IMR-90 (cell line): ENCODE results near the gene SYTL3. TPM values are rescaled to one million over a fixed set of nuclear protein-coding genes. Genes with fewer than 3 reads are reported as not detected.

Experiments
- ATAC-seq: fragments of 200-7000 bp; cut with Tn5 transposase; 2 replicates; pipeline ENCODE4 v1.9.1; 2020; ENCODE audit warnings: low read depth, mild to moderate bottlenecking, moderate library complexity
- BruUV-seq: library from RNA; stranded (reverse); fragments of 400-500 nt; replicated peaks from 2 replicates; lab custom pipeline; 2021; lab: Mats Ljungman, UMichigan
- CTCF ChIA-PET: fragments of 300-600 bp; formaldehyde crosslinking; extraction: SDS; loops from one replicate; lab custom pipeline; 2021; ENCODE audit warnings: antibody characterized with exemption; lab: Yijun Ruan, JAX
- POLR2A ChIA-PET: fragments of 300-600 bp; sonication (Branson Sonifier 250); formaldehyde crosslinking; loops from one replicate; lab custom pipeline; 2022; ENCODE audit warnings: antibody characterized with exemption; ENCODE audit not compliant: unreplicated experiment; lab: Charles Lee
- DNase-seq: peaks from one replicate; pipeline ENCODE4 v3.0.0; 2013
- H2AFZ ChIP-seq: replicated peaks from 2 replicates; pipeline ENCODE3; 2013; ENCODE audit warnings: low read length, mild to moderate bottlenecking; ENCODE audit not compliant: poor library complexity
- H2AK5ac ChIP-seq: 2 replicates; pipeline ENCODE4 v1.6.1; 2013; ENCODE audit warnings: low read depth, low read length, inconsistent platforms
- H2AK9ac ChIP-seq: replicated peaks from 2 replicates; pipeline ENCODE3; 2013; ENCODE audit warnings: mild to moderate bottlenecking, low read depth, low read length, moderate library complexity; ENCODE audit not compliant: poor library complexity
- H2BK120ac ChIP-seq: 2 replicates; pipeline ENCODE4 v1.6.1; 2013; ENCODE audit warnings: low read depth, low read length, inconsistent platforms
- H2BK15ac ChIP-seq: 3 replicates; pipeline ENCODE4 v1.6.1; 2013; ENCODE audit warnings: low read depth, low read length, inconsistent platforms
- H2BK20ac ChIP-seq: 2 replicates; pipeline ENCODE4 v1.6.1; 2013; ENCODE audit warnings: low read depth, mild to moderate bottlenecking, inconsistent platforms, low read length, moderate library complexity
- H2BK5ac ChIP-seq: 2 replicates; pipeline ENCODE4 v1.6.1; 2013; ENCODE audit warnings: mild to moderate bottlenecking, low read depth, low read length, inconsistent platforms; ENCODE audit not compliant: poor library complexity, severe bottlenecking
- H3K14ac ChIP-seq: replicated peaks from 2 replicates; pipeline ENCODE4 v1.6.1; 2013; ENCODE audit warnings: low read depth, low read length, inconsistent platforms
- H3K18ac ChIP-seq: 2 replicates; pipeline ENCODE4 v1.6.1; 2013; ENCODE audit warnings: low read depth, low read length, control low read depth
- H3K23ac ChIP-seq: 2 replicates; pipeline ENCODE4 v1.6.1; 2013; ENCODE audit warnings: low read depth, low read length, inconsistent platforms
- H3K27ac ChIP-seq: 2 replicates; pipeline ENCODE4 v1.5.1; 2013; ENCODE audit warnings: mild to moderate bottlenecking, control low read depth, low read length; ENCODE audit not compliant: insufficient read depth
- H3K27me3 ChIP-seq: 2 replicates; pipeline ENCODE4 v1.6.1; 2013; ENCODE audit warnings: low read length; ENCODE audit not compliant: control insufficient read depth, insufficient read depth
- H3K36me3 ChIP-seq: 2 replicates; pipeline ENCODE4 v1.6.1; 2013; ENCODE audit warnings: low read length, mixed read lengths; ENCODE audit not compliant: control insufficient read depth, insufficient read depth
- H3K4ac ChIP-seq: 2 replicates; pipeline ENCODE4 v1.6.1; 2013; ENCODE audit warnings: low read depth, low read length, inconsistent platforms
- H3K4me1 ChIP-seq: 2 replicates; pipeline ENCODE4 v1.6.1; 2013; ENCODE audit warnings: low read length, mixed read lengths; ENCODE audit not compliant: control insufficient read depth, insufficient read depth
- H3K4me2 ChIP-seq: 2 replicates; pipeline ENCODE4 v1.6.1; 2013; ENCODE audit warnings: low read depth, mild to moderate bottlenecking, control low read depth, low read length, moderate library complexity
- H3K4me3 ChIP-seq: 2 replicates; pipeline ENCODE4 v1.5.1; 2013; ENCODE audit warnings: low read depth, mild to moderate bottlenecking, control low read depth, low read length, moderate library complexity; ENCODE audit not compliant: insufficient read depth
- H3K56ac ChIP-seq: 2 replicates; pipeline ENCODE4 v1.6.1; 2013; ENCODE audit warnings: low read length, inconsistent platforms; ENCODE audit not compliant: insufficient read depth; ENCODE audit errors: extremely low read depth
- H3K79me1 ChIP-seq, 2 experiments: 2 replicates each; pipeline ENCODE4 v1.6.1; 2013; ENCODE audit warnings: low read length in 2 of 2, inconsistent platforms in 1 of 2, low read depth in 1 of 2
- H3K9ac ChIP-seq: 2 replicates; pipeline ENCODE4 v1.6.1; 2013; ENCODE audit warnings: low read depth, low read length, control low read depth
- H3K9me1 ChIP-seq: 2 replicates; pipeline ENCODE4 v1.6.1; 2013; ENCODE audit warnings: low read length, inconsistent platforms; ENCODE audit not compliant: insufficient read depth
- H3K9me3 ChIP-seq: 2 replicates; pipeline ENCODE4 v1.6.1; 2013; ENCODE audit warnings: low read length; ENCODE audit not compliant: control insufficient read depth, insufficient read depth
- H4K20me1 ChIP-seq: 2 replicates; pipeline ENCODE4 v1.6.1; 2013; ENCODE audit warnings: low read length, inconsistent platforms; ENCODE audit not compliant: insufficient read depth
- H4K5ac ChIP-seq: 2 replicates; pipeline ENCODE4 v1.6.1; 2013; ENCODE audit warnings: mild to moderate bottlenecking, low read depth, low read length, control low read depth
- H4K8ac ChIP-seq, 2 experiments: 2 replicates each; pipeline ENCODE4 v1.6.1; 2013; ENCODE audit warnings: low read depth in 2 of 2, low read length in 2 of 2, control low read depth in 1 of 2, inconsistent platforms in 1 of 2
- H4K91ac ChIP-seq: 2 replicates; pipeline ENCODE4 v1.6.1; 2013; ENCODE audit warnings: low read depth, low read length, inconsistent platforms; ENCODE audit not compliant: insufficient read depth
- BHLHE40 ChIP-seq: fragments of 150-350 bp; IDR thresholded peaks from 2 replicates; pipeline ENCODE4 v1.6.1; 2016; ENCODE audit warnings: mild to moderate bottlenecking, low read depth, low read length
- RFX5 ChIP-seq: IDR thresholded peaks from 2 replicates; pipeline ENCODE4 v1.8.0; 2012; ENCODE audit warnings: low read depth, mild to moderate bottlenecking, low read length, moderate library complexity
- SMC3 ChIP-seq: fragments of 150-350 bp; IDR thresholded peaks from 2 replicates; pipeline ENCODE4 v1.6.1; 2016; ENCODE audit warnings: low read depth, mild to moderate bottlenecking, antibody characterized with exemption, low read length, moderate library complexity
- WGBS, 2 experiments: methylation state at CpG; one replicate each; pipeline versions ENCODE4 v1.1.5 to v1.1.7; 2013; ENCODE audit warnings: missing lambda C conversion rate in 2 of 2; ENCODE audit not compliant: insufficient read length in 1 of 2; ENCODE audit errors: extremely low coverage in 2 of 2; 5-methylcytosine and 5-hydroxymethylcytosine counted together
- dilution Hi-C: fragments of 300-500 bp; cut with HindIII; formaldehyde crosslinking; loops from one replicate; pipeline ENCODE4 v1.14.3; 2018; ENCODE audit warnings: low sequenced_read_pairs; ENCODE audit not compliant: unreplicated experiment
- in situ Hi-C: fragments of 300-500 bp; cut with MboI; formaldehyde crosslinking; loops from 3 replicates; pipeline ENCODE4 v1.14.3; 2019; ENCODE audit warnings: low sequenced_read_pairs, inconsistent platforms, mixed read lengths
- intact Hi-C: fragments of 100-400 bp; cut with micrococcal nuclease; formaldehyde crosslinking; loops from 2 replicates; pipeline ENCODE4 v1.10.0; 2022
- polyA plus RNA-seq, 3 experiments: library from polyadenylated mRNA; depleted of rRNA; stranded (reverse); fragments of >200 nt; gene quantifications; 2 replicates each; pipeline ENCODE4 v1.2.3, GENCODE V29; 2012; ENCODE audit warnings: low replicate concordance in 1 of 3
- total RNA-seq: library from RNA; depleted of rRNA; stranded (reverse); fragments of >200 nt; gene quantifications from 2 replicates; pipeline ENCODE4 v1.2.3, GENCODE V29; 2012
- TF ChIP-seq, protein P1 (sequence below): conservative IDR thresholded peaks from 2 replicates; pipeline ENCODE4 v1.5.1; 2012; ENCODE audit warnings: mild to moderate bottlenecking, low read depth, low read length, improper control_type of control experiment

The SYTL3 gene
- total and polyA plus RNA-seq, 2 of the 4 experiments (the other 2 are of a cell fraction) = 2.9 to 4.3 TPM

- H3K27ac ChIP-seq = no peak overlapping the region
- no peak overlapping the region for H2BK5ac ChIP-seq
- H3K27me3 ChIP-seq = no peaks in the 10 kb centered on the region
- no peak overlapping the region for H4K91ac ChIP-seq
- H3K79me1 ChIP-seq = no peaks in the 10 kb centered on the region
- CTCF ChIA-PET = no interaction called here
- dilution Hi-C loops (no loop called here), in situ Hi-C loops (loop anchor here (5.0 kb wide), 1 partner anchor 262 kb away; no protein-coding TSS in a partner anchor), intact Hi-C loops (loop anchor here (5.0 kb wide), 1 partner anchor 82 kb away; no protein-coding TSS in a partner anchor)
- H2AK9ac ChIP-seq = no peak overlapping the region
- H3K4ac ChIP-seq = no peak overlapping the region
- POLR2A ChIA-PET = no interaction called here
- no peak overlapping the region for H2BK20ac ChIP-seq
- H4K5ac ChIP-seq = no peak overlapping the region
- H3K9me3 ChIP-seq = no peaks in the 10 kb centered on the region
- ATAC-seq = no peak
- H3K4me1 ChIP-seq = peaks cover 12% of the 10 kb centered on the region; the same call in 1 of the 2 replicates
- H4K20me1 ChIP-seq = no peaks in the 10 kb centered on the region
- BruUV-seq = no TSS peak
- no peak overlapping the region for H3K18ac ChIP-seq
- H2BK120ac ChIP-seq = no peak overlapping the region
- WGBS, 2 experiments = 85% methylated on average over 4 of the region's 4 CpGs; no CpG with 5 or more reads in 1 of the 2 experiments
- no peak overlapping the region for H2AFZ ChIP-seq
- TF ChIP-seq BHLHE40 = no peak
- TF ChIP-seq SMC3 = no peak
- TF ChIP-seq, protein P1, sequence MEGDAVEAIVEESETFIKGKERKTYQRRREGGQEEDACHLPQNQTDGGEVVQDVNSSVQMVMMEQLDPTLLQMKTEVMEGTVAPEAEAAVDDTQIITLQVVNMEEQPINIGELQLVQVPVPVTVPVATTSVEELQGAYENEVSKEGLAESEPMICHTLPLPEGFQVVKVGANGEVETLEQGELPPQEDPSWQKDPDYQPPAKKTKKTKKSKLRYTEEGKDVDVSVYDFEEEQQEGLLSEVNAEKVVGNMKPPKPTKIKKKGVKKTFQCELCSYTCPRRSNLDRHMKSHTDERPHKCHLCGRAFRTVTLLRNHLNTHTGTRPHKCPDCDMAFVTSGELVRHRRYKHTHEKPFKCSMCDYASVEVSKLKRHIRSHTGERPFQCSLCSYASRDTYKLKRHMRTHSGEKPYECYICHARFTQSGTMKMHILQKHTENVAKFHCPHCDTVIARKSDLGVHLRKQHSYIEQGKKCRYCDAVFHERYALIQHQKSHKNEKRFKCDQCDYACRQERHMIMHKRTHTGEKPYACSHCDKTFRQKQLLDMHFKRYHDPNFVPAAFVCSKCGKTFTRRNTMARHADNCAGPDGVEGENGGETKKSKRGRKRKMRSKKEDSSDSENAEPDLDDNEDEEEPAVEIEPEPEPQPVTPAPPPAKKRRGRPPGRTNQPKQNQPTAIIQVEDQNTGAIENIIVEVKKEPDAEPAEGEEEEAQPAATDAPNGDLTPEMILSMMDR = no peak
- TF ChIP-seq RFX5 = no peak
- H3K9me1 ChIP-seq = peaks cover 6% of the 10 kb centered on the region; the same call in 1 of the 2 replicates
- H3K23ac ChIP-seq = no peak overlapping the region
- no peak overlapping the region for H2BK15ac ChIP-seq
- H3K9ac ChIP-seq = no peak overlapping the region
- DNase-seq = no peak
- H3K14ac ChIP-seq = no peak overlapping the region
- H3K4me2 ChIP-seq = no peak overlapping the region
- no peaks in the 10 kb centered on the region for H3K36me3 ChIP-seq
- no peak overlapping the region for H2AK5ac ChIP-seq
- no peak overlapping the region for H3K4me3 ChIP-seq
- H3K56ac ChIP-seq = no peak overlapping the region
- H4K8ac ChIP-seq = no peak overlapping the region
These were observed 60.0 kb downstream of the SYTL3 start for GRCh38 chr6:158709809-158710208.
